HG03469 (cell line): ENCODE results near the gene PINK1.
"Not testable (repeated sequence)": the region's sequence is repeated elsewhere in the genome, so short reads cannot be mapped to it uniquely, and the experiment has no call there.

Experiments used
- ATAC-seq: cut with Tn5 transposase; IDR thresholded peaks from one replicate; pipeline ENCODE4 v1.9.1; 2021; ENCODE audit warnings: mild to moderate bottlenecking, moderate library complexity, moderate number of reproducible peaks; ENCODE audit not compliant: unreplicated experiment

Gene PINK1

GRCh38 chr1:20672265-20672632 lies 39.0 kb downstream of the PINK1 start:
- no peak for ATAC-seq

GRCh38 chr1:20673626-20674025 lies 40.4 kb downstream of the PINK1 start:
- ATAC-seq: not testable (repeated sequence)

- no peak for ATAC-seq
Measured at GRCh38 chr1:20678599-20678998, 45.3 kb downstream of the PINK1 start.

GRCh38 chr1:20680269-20680668 lies 47.0 kb downstream of the PINK1 start:
- ATAC-seq: no peak

GRCh38 chr1:20681999-20682398 lies 48.7 kb downstream of the PINK1 start:
- ATAC-seq: no peak

- no peak for ATAC-seq
Measured at GRCh38 chr1:20682571-20683236, 49.4 kb downstream of the PINK1 start.

- no peak for ATAC-seq
Measured at GRCh38 chr1:20683614-20684013, 50.4 kb downstream of the PINK1 start.

GRCh38 chr1:20684050-20684620 lies 50.9 kb downstream of the PINK1 start:
- no peak for ATAC-seq

GRCh38 chr1:20684651-20685050 lies 51.4 kb downstream of the PINK1 start:
- no peak for ATAC-seq

- ATAC-seq: no peak
Measured at GRCh38 chr1:20685099-20685662, 51.9 kb downstream of the PINK1 start.

- no peak for ATAC-seq
Measured at GRCh38 chr1:20685741-20686140, 52.5 kb downstream of the PINK1 start.

GRCh38 chr1:20686883-20687725 lies 53.8 kb downstream of the PINK1 start:
- no peak for ATAC-seq

- no peak for ATAC-seq
Measured at GRCh38 chr1:20689645-20690056, 56.4 kb downstream of the PINK1 start.

- no peak for ATAC-seq
Measured at GRCh38 chr1:20691872-20692271, 58.6 kb downstream of the PINK1 start.

- no peak for ATAC-seq
Measured at GRCh38 chr1:20693623-20694022, 60.4 kb downstream of the PINK1 start.

GRCh38 chr1:20695515-20695914 lies 62.3 kb downstream of the PINK1 start:
- ATAC-seq: no peak

GRCh38 chr1:20696397-20697333 lies 63.4 kb downstream of the PINK1 start:
- ATAC-seq: no peak

GRCh38 chr1:20697563-20697962 lies 64.3 kb downstream of the PINK1 start:
- ATAC-seq: no peak

- no peak for ATAC-seq
Measured at GRCh38 chr1:20698195-20698910, 65.1 kb downstream of the PINK1 start.

GRCh38 chr1:20699558-20699957 lies 66.3 kb downstream of the PINK1 start:
- ATAC-seq: no peak
